B cell (primary cell): ENCODE results near the gene MRTO4. TPM values are rescaled to one million over a fixed set of nuclear protein-coding genes. Genes with fewer than 3 reads are reported as not detected.
"Not testable (repeated sequence)": the region's sequence is repeated elsewhere in the genome, so short reads cannot be mapped to it uniquely, and the experiment has no call there.

Experiments used
- ATAC-seq: fragments of 200-7000 bp; cut with Tn5 transposase; one replicate; pipeline ENCODE4 v1.10.0; 2021; ENCODE audit warnings: low read depth, mild to moderate bottlenecking, moderate number of reproducible peaks, moderate library complexity
- CTCF ChIA-PET: fragments of 350-600 bp; sonication (Branson Sonifier 250); formaldehyde crosslinking; loops from one replicate; lab custom pipeline; 2021; ENCODE audit warnings: antibody characterized with exemption, inconsistent platforms; lab: Charles Lee
- POLR2A ChIA-PET: fragments of 350-600 bp; sonication (Branson Sonifier 250); formaldehyde crosslinking; loops from one replicate; lab custom pipeline; 2021; ENCODE audit warnings: antibody characterized with exemption; lab: Charles Lee
- DNase-seq: peaks from one replicate; pipeline ENCODE4 v3.0.0; 2013
- H2AFZ ChIP-seq: 2 replicates; pipeline ENCODE4 v1.6.1; 2012; ENCODE audit warnings: mild to moderate bottlenecking, low read depth, low read length; ENCODE audit not compliant: insufficient read depth, poor library complexity, severe bottlenecking
- H3K27ac ChIP-seq, 2 donors: 1 replicate in 1 of 2; 2 replicates in 1 of 2; pipeline ENCODE4 v1.5.1; 2012 to 2013; ENCODE audit warnings: low read length in 2 of 2, mild to moderate bottlenecking in 2 of 2, moderate library complexity in 1 of 2
- H3K27me3 ChIP-seq, 4 experiments: fragments of 200-600 bp in 1 of 4; sonication (generic) in 1 of 4; replicated peaks in 1 of 4; 1 replicate in 2 of 4; 2 replicates in 2 of 4; pipeline versions ENCODE4 v1.6.1 to v1.7.0; 2013 to 2016; ENCODE audit warnings: low read length in 3 of 4, mild to moderate bottlenecking in 2 of 4, mixed read lengths in 1 of 4, moderate library complexity in 1 of 4; ENCODE audit not compliant: insufficient read depth in 4 of 4, control insufficient read depth in 3 of 4; ENCODE audit errors: control extremely low read depth in 1 of 4
- H3K36me3 ChIP-seq, 2 experiments: replicated peaks in 1 of 2; 1 replicate in 1 of 2; 2 replicates in 1 of 2; pipeline versions ENCODE4 v1.6.1 to v1.7.1; 2013; ENCODE audit warnings: low read length in 1 of 2; ENCODE audit not compliant: insufficient read depth in 2 of 2, control insufficient read depth in 1 of 2; ENCODE audit errors: control extremely low read depth in 1 of 2, extremely low read depth in 1 of 2
- H3K4me1 ChIP-seq, 2 donors: fragments of 200-600 bp in 1 of 2; sonication (generic) in 1 of 2; 1 replicate in 1 of 2; 2 replicates in 1 of 2; pipeline versions ENCODE4 v1.5.1 to v1.6.1; 2013 to 2017; ENCODE audit warnings: low read length in 2 of 2; ENCODE audit not compliant: control insufficient read depth in 2 of 2, insufficient read depth in 2 of 2
- H3K4me2 ChIP-seq: replicated peaks from 2 replicates; pipeline ENCODE3; 2012; ENCODE audit warnings: mild to moderate bottlenecking, low read depth, low read length; ENCODE audit not compliant: poor library complexity, severe bottlenecking
- H3K4me3 ChIP-seq, 5 experiments: fragments of 200-600 bp in 1 of 5; sonication (generic) in 1 of 5; 1 replicate in 3 of 5; 2 replicates in 2 of 5; pipeline versions ENCODE4 v1.5.1 to v1.7.0; 2011 to 2016; ENCODE audit warnings: low read length in 4 of 5, mild to moderate bottlenecking in 4 of 5, low read depth in 2 of 5, control low read depth in 1 of 5, moderate library complexity in 1 of 5; ENCODE audit not compliant: insufficient read depth in 1 of 5; ENCODE audit errors: control extremely low read depth in 1 of 5, extremely low read depth in 1 of 5
- H3K79me2 ChIP-seq: fragments of 200-600 bp; sonication (generic); one replicate; pipeline ENCODE4 v1.6.0; 2016; ENCODE audit warnings: low read length; ENCODE audit not compliant: control insufficient read depth, insufficient read depth
- H3K9ac ChIP-seq: fragments of 200-600 bp; sonication (generic); 2 replicates; pipeline ENCODE4 v1.6.1; 2017; ENCODE audit warnings: mild to moderate bottlenecking, low read length, moderate library complexity
- H3K9me3 ChIP-seq, 3 donors: one replicate each; pipeline versions ENCODE4 v1.6.1 to v1.7.1; 2013; ENCODE audit warnings: low read length in 2 of 3; ENCODE audit not compliant: control insufficient read depth in 2 of 3, insufficient read depth in 1 of 3; ENCODE audit errors: control extremely low read depth in 1 of 3
- H4K20me1 ChIP-seq: 2 replicates; pipeline ENCODE4 v1.6.0; 2012; ENCODE audit warnings: mild to moderate bottlenecking, low read length; ENCODE audit not compliant: insufficient read depth, control insufficient read depth, poor library complexity, severe bottlenecking
- H3K27ac Mint-ChIP-seq: one replicate; pipeline ENCODE4 v1.8.0; 2021; ENCODE audit warnings: mixed read lengths
- H3K27me3 Mint-ChIP-seq: one replicate; pipeline ENCODE4 v1.8.0; 2021; ENCODE audit warnings: mixed read lengths
- H3K4me1 Mint-ChIP-seq: one replicate; pipeline ENCODE4 v1.8.0; 2021; ENCODE audit warnings: mixed read lengths
- H3K4me3 Mint-ChIP-seq: one replicate; pipeline ENCODE4 v1.8.0; 2021; ENCODE audit warnings: mixed read lengths
- H3K9me3 Mint-ChIP-seq: one replicate; pipeline ENCODE4 v1.8.0; 2022; ENCODE audit warnings: mixed read lengths; ENCODE audit not compliant: insufficient read depth
- CTCF ChIP-seq: fragments of 200-600 bp; IDR thresholded peaks from one replicate; pipeline ENCODE4 v1.8.0; 2022; ENCODE audit warnings: antibody characterized with exemption, mild to moderate bottlenecking
- EZH2 ChIP-seq: IDR thresholded peaks from 2 replicates; pipeline ENCODE4 v1.6.1; 2012; ENCODE audit warnings: borderline replicate concordance, low read depth, mild to moderate bottlenecking, moderate library complexity, low read length; ENCODE audit not compliant: insufficient read depth, poor library complexity, severe bottlenecking
- WGBS: methylation state at CpG from one replicate; pipeline ENCODE4 v1.1.5; 2013; ENCODE audit warnings: missing lambda C conversion rate; ENCODE audit not compliant: insufficient coverage; 5-methylcytosine and 5-hydroxymethylcytosine counted together
- intact Hi-C: fragments of 100-400 bp; cut with micrococcal nuclease; formaldehyde crosslinking; loops from one replicate; pipeline ENCODE4 v1.10.0; 2022
- polyA plus RNA-seq: library from polyadenylated mRNA; depleted of rRNA; stranded (reverse); fragments of >200 nt; gene quantifications from 2 replicates; pipeline ENCODE4 v1.2.3, GENCODE V29; 2012
- total RNA-seq, 2 donors: library from RNA; stranded (reverse); fragments of 120-200 nt in 1 of 2; gene quantifications; 1 replicate in 1 of 2; 2 replicates in 1 of 2; pipeline versions ENCODE4 v1.2.3 to v1.2.4, GENCODE V29; 2013 to 2022

The MRTO4 gene
- total and polyA plus RNA-seq, 2 donors (not counting 1 experiment from before 2014, with no cell fraction given) = 10.6 to 28.1 TPM

- H3K4me2 ChIP-seq = no peak overlapping the region
- H3K27me3 ChIP-seq = peaks cover 0 to 7% (median 3%) of the 10 kb centered on the region in 4 experiments
- H3K36me3 ChIP-seq = no peaks in the 10 kb centered on the region
- DNase-seq = no peak
- peaks cover 4% of the 10 kb centered on the region for H3K4me1 Mint-ChIP-seq
- no peak overlapping the region for H3K27ac ChIP-seq
- no peaks in the 10 kb centered on the region for H3K79me2 ChIP-seq
- no peak overlapping the region for H3K4me3 Mint-ChIP-seq
- intact Hi-C loops = no loop called here
- H3K9ac ChIP-seq = no peak overlapping the region
- H3K27ac Mint-ChIP-seq = no peak overlapping the region
- H3K4me3 ChIP-seq = no peak overlapping the region
- ChIA-PET CTCF (interaction anchor here (0.7 kb wide), 1 partner anchor 33 kb away, joined by 4 read pairs; no protein-coding TSS in a partner anchor), POLR2A (no interaction called here)
- no peaks in the 10 kb centered on the region for H3K9me3 Mint-ChIP-seq
- H3K4me1 ChIP-seq = no peaks in the 10 kb centered on the region
- no peak overlapping the region for H2AFZ ChIP-seq
- no peaks in the 10 kb centered on the region for H4K20me1 ChIP-seq
- ATAC-seq = no peak
- H3K9me3 ChIP-seq = peaks cover 0 to 26% (median 6%) of the 10 kb centered on the region in 3 donors
- TF ChIP-seq EZH2 (no peak), CTCF (no peak)
- H3K27me3 Mint-ChIP-seq = peaks cover 14% of the 10 kb centered on the region
Observed at GRCh38 chr1:19272064-19272463, 20.5 kb downstream of the MRTO4 start.

DNA sequence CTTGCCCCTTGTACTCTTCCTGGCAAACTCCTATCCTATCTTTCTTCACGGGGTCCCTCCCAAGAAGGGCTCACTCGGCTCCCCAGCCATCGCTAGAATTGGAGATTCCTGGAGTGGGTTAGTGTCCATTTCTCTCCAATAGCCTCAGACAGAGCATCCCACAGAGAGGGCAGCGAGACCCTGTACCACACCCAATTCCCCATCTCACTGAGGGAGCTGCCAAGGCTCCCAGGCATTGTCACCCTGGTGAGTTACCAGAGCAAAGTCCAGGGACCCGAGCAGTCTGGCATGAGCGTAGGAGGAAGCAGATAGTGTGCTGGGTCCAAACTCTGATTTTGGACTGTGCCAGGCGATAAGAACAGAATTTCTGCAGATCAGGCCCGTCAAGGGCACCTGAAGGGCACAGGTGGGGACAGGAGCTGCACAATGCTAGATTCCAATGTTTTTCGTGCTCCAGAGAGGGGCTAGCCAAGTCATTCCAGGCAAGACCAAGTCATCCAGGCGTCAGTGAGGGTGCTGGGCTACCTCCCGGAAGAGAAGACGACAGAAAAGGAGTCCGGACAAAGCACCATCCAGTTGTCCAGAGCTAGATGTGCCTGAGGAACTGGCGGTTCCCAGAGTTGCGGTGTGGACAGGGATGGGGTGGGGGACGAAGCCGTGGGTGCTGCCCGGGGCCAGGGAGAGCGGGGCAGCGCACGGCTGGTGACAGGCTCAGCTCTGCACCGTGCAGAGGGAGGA is 21.7 kb downstream of the MRTO4 start:
- peaks cover 14% of the 10 kb centered on the region for H3K27me3 Mint-ChIP-seq
- ChIA-PET POLR2A (no interaction called here), CTCF (no interaction called here)
- Histone ChIP-seq H3K27me3 (peaks cover 0 to 7% (median 3%) of the 10 kb centered on the region in 4 experiments), H2AFZ (no peak overlapping the region), H3K79me2 (no peaks in the 10 kb centered on the region), H3K36me3 (no peaks in the 10 kb centered on the region), H3K27ac (no peak overlapping the region), H3K9ac (no peak overlapping the region), H3K4me3 (no peak overlapping the region), H4K20me1 (no peaks in the 10 kb centered on the region), H3K4me2 (no peak overlapping the region), H3K9me3 (peaks cover 0 to 29% (median 6%) of the 10 kb centered on the region in 3 donors), H3K4me1 (no peaks in the 10 kb centered on the region)
- DNase-seq (no peak), ATAC-seq (no peak)
- H3K9me3 Mint-ChIP-seq = no peaks in the 10 kb centered on the region
- TF ChIP-seq EZH2 = no peak
- TF ChIP-seq CTCF = no peak
- intact Hi-C loops = no loop called here
- H3K27ac Mint-ChIP-seq = no peak overlapping the region
- peaks cover 4% of the 10 kb centered on the region for H3K4me1 Mint-ChIP-seq
- WGBS = 94% methylated on average over 20 of the region's 22 CpGs
- H3K4me3 Mint-ChIP-seq = no peak overlapping the region

DNA sequence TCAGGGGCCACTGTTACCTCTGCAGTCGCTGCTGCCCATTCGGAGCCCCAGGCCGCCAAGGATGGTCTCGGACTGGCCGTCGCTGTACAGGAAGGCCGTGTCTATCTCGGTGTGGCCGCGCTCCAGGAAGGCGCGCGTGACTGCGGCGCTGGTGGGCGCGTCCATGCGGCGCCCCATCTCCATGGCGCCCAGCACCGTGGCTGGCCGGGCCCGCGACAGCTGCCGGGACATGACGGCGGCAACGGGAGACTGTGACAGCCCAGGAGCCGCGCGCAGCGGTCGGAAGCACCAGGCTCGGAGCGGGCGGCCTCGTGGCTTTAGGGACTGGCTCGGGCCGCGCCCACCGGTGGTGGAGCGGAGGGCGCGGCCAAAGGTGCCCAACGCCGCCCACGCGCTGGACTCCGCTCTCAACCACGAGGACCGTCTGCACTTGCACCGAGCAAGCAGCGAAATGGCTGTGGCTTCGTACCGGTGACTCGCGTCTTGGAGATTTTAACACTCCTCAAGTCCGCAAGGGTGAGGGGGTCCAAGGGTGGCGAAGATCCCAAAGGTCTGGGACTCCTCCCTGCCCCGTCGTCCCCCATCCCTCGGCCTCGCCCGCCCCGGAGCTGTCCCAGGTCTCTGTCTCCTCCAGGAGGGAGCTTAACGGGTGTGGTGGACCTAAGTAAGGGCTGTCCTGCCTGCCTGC is 22.4 kb downstream of the MRTO4 start:
- H3K4me1 Mint-ChIP-seq, DNase-seq, intact Hi-C loops, H3K27ac Mint-ChIP-seq, H3K4me2 ChIP-seq, H3K4me3 Mint-ChIP-seq, H3K9ac ChIP-seq, H3K27ac ChIP-seq, H4K20me1 ChIP-seq, H3K79me2 ChIP-seq, H2AFZ ChIP-seq, H3K4me1 ChIP-seq, H3K36me3 ChIP-seq, H3K4me3 ChIP-seq, H3K9me3 Mint-ChIP-seq, POLR2A ChIA-PET, ATAC-seq, H3K27me3 ChIP-seq, CTCF ChIA-PET: not testable (repeated sequence)
- peaks cover 0 to 29% (median 6%) of the 10 kb centered on the region in 3 donors for H3K9me3 ChIP-seq
- WGBS = 19% methylated on average over 41 of the region's 66 CpGs
- peaks cover 14% of the 10 kb centered on the region for H3K27me3 Mint-ChIP-seq
